ENCODE measurements around the gene USP43.

- TF ChIP-seq EZH2 (IDR thresholded peaks at IDR 0.05; ENCODE audit: insufficient read depth, low read length) (no peak), CTCF (IDR thresholded peaks at IDR 0.05; ENCODE audit: insufficient read depth, low read depth, low read length) (no peak)
Measured at GRCh38 chr17:9763643-9764042, 118.3 kb downstream of the USP43 start.

All from astrocyte (in vitro differentiated cells and primary cell).